Brain pericyte (primary cell): ENCODE results near the gene CRABP2.

Experiments used
- DNase-seq: peaks from one replicate; pipeline ENCODE4 v3.0.0-alpha.2; 2012; ENCODE audit warnings: low read depth, low spot score

The CRABP2 gene

GRCh38 chr1:156742017-156742416 is 36.6 kb upstream of the CRABP2 start:
- no peak for DNase-seq

GRCh38 chr1:156741481-156741983 is 36.1 kb upstream of the CRABP2 start:
- no peak for DNase-seq

GRCh38 chr1:156740741-156741480 is 35.5 kb upstream of the CRABP2 start, which contains the start of gene MRPL24:
Gene MRPL24, minus strand, starts transcription at chr1:156741088. Its CDS starts 2,384 bp downstream, at chr1:156738704.
- DNase-seq = peak; percentile 97

- DNase-seq = no peak
Measured at GRCh38 chr1:156740237-156740740, 34.9 kb upstream of the CRABP2 start.

GRCh38 chr1:156738916-156739315 is 33.5 kb upstream of the CRABP2 start:
- DNase-seq = no peak

- no peak for DNase-seq
Measured at GRCh38 chr1:156738407-156738806, 33.0 kb upstream of the CRABP2 start.

- DNase-seq = no peak
Measured at GRCh38 chr1:156733989-156734584, 28.7 kb upstream of the CRABP2 start.

- DNase-seq = peak; percentile 93
Measured at GRCh38 chr1:156728599-156729462, 23.4 kb upstream of the CRABP2 start, which contains the start of gene ISG20L2. Gene ISG20L2, minus strand, starts transcription at chr1:156728766. Its CDS starts 1,114 bp downstream, at chr1:156727652.

GRCh38 chr1:156727926-156728598 is 22.7 kb upstream of the CRABP2 start, which contains the start of gene METTL25B:
Gene METTL25B, plus strand, starts transcription at chr1:156728469. Its CDS starts 636 bp downstream, at chr1:156729105.
- no peak for DNase-seq

- DNase-seq = no peak
Measured at GRCh38 chr1:156727492-156727891, 22.1 kb upstream of the CRABP2 start.

- no peak for DNase-seq
Measured at GRCh38 chr1:156726549-156727226, 21.3 kb upstream of the CRABP2 start.

GRCh38 chr1:156725683-156726280 is 20.4 kb upstream of the CRABP2 start:
- DNase-seq = no peak

GRCh38 chr1:156721535-156721934 is 16.2 kb upstream of the CRABP2 start:
- DNase-seq = no peak

- DNase-seq = no peak
Measured at GRCh38 chr1:156721131-156721530, 15.7 kb upstream of the CRABP2 start.

- no peak for DNase-seq
Measured at GRCh38 chr1:156717351-156717750, 12.0 kb upstream of the CRABP2 start.

GRCh38 chr1:156714830-156715229 is 9.4 kb upstream of the CRABP2 start:
- no peak for DNase-seq

- no peak for DNase-seq
Measured at GRCh38 chr1:156712626-156713025, 7.2 kb upstream of the CRABP2 start.

- DNase-seq = no peak
Measured at GRCh38 chr1:156711011-156711817, 5.8 kb upstream of the CRABP2 start.
